Right ventricle myocardium inferior (tissue), 1 donor: Measurements from ENCODE around the gene GABBR2. TPM values are rescaled to one million over a fixed set of nuclear protein-coding genes. Genes with fewer than 3 reads are reported as not detected.
A peak's percentile ranks its signal among the peaks of the same experiment; 100 is the strongest.
"Not testable (repeated sequence)": the region's sequence is repeated elsewhere in the genome, so short reads cannot be mapped to it uniquely, and the experiment has no call there.

Source experiments
- ATAC-seq: fragments of 200-7000 bp; cut with Tn5 transposase; one replicate; pipeline ENCODE4 v1.9.1; 2020; ENCODE audit warnings: mild to moderate bottlenecking, moderate library complexity
- DNase-seq: peaks from one replicate; pipeline ENCODE4 v3.0.0; 2021; ENCODE audit errors: missing footprints
- intact Hi-C: fragments of 100-400 bp; cut with DNase I; formaldehyde crosslinking; loops from one replicate; pipeline ENCODE4 v1.11.0; 2022
- total RNA-seq: library from RNA; stranded (reverse); fragmentation: NEBNext Ultra II Directional; extraction: Animal tissue kit (Norgen Biotek cat#: 25700); gene quantifications from one replicate; pipeline ENCODE4 v1.2.1, GENCODE V29; 2021
- donor health status: DM: no; HTN: yes; CAD: no; lungs with severe emphysema.

GABBR2 gene
- total RNA-seq, 1 donor from 2014 or later = 0.38 TPM

- no peak for ATAC-seq
- DNase-seq = no peak
- intact Hi-C loops = no loop called here
These were observed 100.9 kb downstream of the GABBR2 start for GRCh38 chr9:98607787-98608186.

GRCh38 chr9:98607152-98607551 is 101.6 kb downstream of the GABBR2 start:
- ATAC-seq = no peak
- intact Hi-C loops = no loop called here
- DNase-seq = no peak

- DNase-seq = no peak
These were observed 102.0 kb downstream of the GABBR2 start for GRCh38 chr9:98606730-98607129.

GRCh38 chr9:98605116-98605515 is 103.6 kb downstream of the GABBR2 start:
- intact Hi-C loops = no loop called here
- DNase-seq (no peak), ATAC-seq (no peak)

More at GRCh38 chr9:98606730-98607129, 102.0 kb downstream of the GABBR2 start:
- no peak for ATAC-seq
- intact Hi-C loops = no loop called here

- intact Hi-C loops = no loop called here
- peak; percentile 76 for ATAC-seq
- no peak for DNase-seq
These were observed 104.8 kb downstream of the GABBR2 start for GRCh38 chr9:98603821-98604383.

- intact Hi-C loops = no loop called here
- no peak for DNase-seq
- ATAC-seq = no peak
These were observed 105.8 kb downstream of the GABBR2 start for GRCh38 chr9:98602839-98603500.

GRCh38 chr9:98600631-98601030 is 108.1 kb downstream of the GABBR2 start:
- intact Hi-C loops = no loop called here
- ATAC-seq (no peak), DNase-seq (no peak)

- DNase-seq (no peak), ATAC-seq (no peak)
- intact Hi-C loops = no loop called here
These were observed 109.0 kb downstream of the GABBR2 start for GRCh38 chr9:98599566-98600216.

GRCh38 chr9:98598861-98599260 is 109.9 kb downstream of the GABBR2 start:
- DNase-seq (no peak), ATAC-seq (no peak)
- intact Hi-C loops = no loop called here

GRCh38 chr9:98597236-98597771 is 111.4 kb downstream of the GABBR2 start:
- no peak for ATAC-seq

GRCh38 chr9:98596486-98596885 is 112.2 kb downstream of the GABBR2 start:
- ATAC-seq (no peak), DNase-seq (no peak)
- intact Hi-C loops = no loop called here

More at GRCh38 chr9:98597236-98597771, 111.4 kb downstream of the GABBR2 start:
- intact Hi-C loops = no loop called here
- no peak for DNase-seq

- ATAC-seq = no peak
- no peak for DNase-seq
- intact Hi-C loops = no loop called here
These were observed 114.1 kb downstream of the GABBR2 start for GRCh38 chr9:98594546-98595160.

- intact Hi-C loops = no loop called here
- DNase-seq (no peak), ATAC-seq (no peak)
These were observed 115.1 kb downstream of the GABBR2 start for GRCh38 chr9:98593354-98594253.

- intact Hi-C loops = no loop called here
- ATAC-seq = no peak
- DNase-seq = no peak
These were observed 117.0 kb downstream of the GABBR2 start for GRCh38 chr9:98591696-98592095.

GRCh38 chr9:98590101-98590500 is 118.6 kb downstream of the GABBR2 start:
- intact Hi-C loops = no loop called here
- ATAC-seq (no peak), DNase-seq (no peak)

GRCh38 chr9:98589102-98589501 is 119.6 kb downstream of the GABBR2 start:
- intact Hi-C loops = no loop called here
- no peak for ATAC-seq
- DNase-seq = no peak

GRCh38 chr9:98584853-98585438 is 123.8 kb downstream of the GABBR2 start:
- DNase-seq, intact Hi-C loops, ATAC-seq: not testable (repeated sequence)

GRCh38 chr9:98584059-98584458 is 124.7 kb downstream of the GABBR2 start:
- ATAC-seq (no peak), DNase-seq (no peak)
- intact Hi-C loops = no loop called here
